ENCODE measurements around the gene AP2B1.

The AP2B1 gene

GRCh38 chr17:35729405-35729833 lies 142.3 kb downstream of the AP2B1 start (continued):
- TF ChIP-seq ZNF626 (tag by site-specific recombination; IDR thresholded peaks at IDR 0.05) (no peak), ZBTB7A (tag by site-specific recombination; IDR thresholded peaks at IDR 0.05; ENCODE audit: low read depth) (no peak), REPIN1 (tag by site-specific recombination; IDR thresholded peaks at IDR 0.05; ENCODE audit: low read depth) (no peak), ZNF785 (tag by site-specific recombination; IDR thresholded peaks at IDR 0.05) (no peak), ZNF518A (tag by site-specific recombination; conservative IDR thresholded peaks at IDR 0.05; ENCODE audit: low read depth) (no peak), KLF9 (tag by site-specific recombination; IDR thresholded peaks at IDR 0.05; ENCODE audit: low read depth) (0 out of 2 replicates have a peak, but pooled peaks have one; percentile 11), ZNF16 (tag by site-specific recombination; IDR thresholded peaks at IDR 0.05; ENCODE audit: low read depth) (no peak), ZNF701 (tag by site-specific recombination; IDR thresholded peaks at IDR 0.05) (no peak), ZBTB8A (tag by site-specific recombination; IDR thresholded peaks at IDR 0.05) (peak; percentile 77), ZNF18 (tag by site-specific recombination; IDR thresholded peaks at IDR 0.05) (no peak), ELK4 (IDR thresholded peaks at IDR 0.05; ENCODE audit: borderline replicate concordance, low read depth, low read length) (no peak), ZNF404 (tag by site-specific recombination; IDR thresholded peaks at IDR 0.05) (no peak), ZNF184 (tag by site-specific recombination; IDR thresholded peaks at IDR 0.05) (no peak), ZNF837 (tag by site-specific recombination; IDR thresholded peaks at IDR 0.05) (no peak), ZNF24 (tag by site-specific recombination; IDR thresholded peaks at IDR 0.05) (no peak; the same call in 1 of the 2 replicates), PRDM1 (tag by site-specific recombination; IDR thresholded peaks at IDR 0.05) (no peak), ZNF548 (tag by site-specific recombination; IDR thresholded peaks at IDR 0.05) (no peak), ZNF324 (tag by site-specific recombination; IDR thresholded peaks at IDR 0.05) (no peak), ZNF521 (tag by site-specific recombination; IDR thresholded peaks at IDR 0.05) (no peak), ZNF558 (tag by site-specific recombination; IDR thresholded peaks at IDR 0.05) (no peak), CTCF (tag by site-specific recombination; IDR thresholded peaks at IDR 0.05) (no peak), ZBTB6 (tag by site-specific recombination; IDR thresholded peaks at IDR 0.05) (no peak), ZNF433 (tag by site-specific recombination; IDR thresholded peaks at IDR 0.05; ENCODE audit: low read depth) (no peak), ZBTB44 (tag by site-specific recombination; IDR thresholded peaks at IDR 0.05) (0 out of 2 replicates have a peak, but pooled peaks have one; percentile 42)
- TF ChIP-seq, protein P1, sequence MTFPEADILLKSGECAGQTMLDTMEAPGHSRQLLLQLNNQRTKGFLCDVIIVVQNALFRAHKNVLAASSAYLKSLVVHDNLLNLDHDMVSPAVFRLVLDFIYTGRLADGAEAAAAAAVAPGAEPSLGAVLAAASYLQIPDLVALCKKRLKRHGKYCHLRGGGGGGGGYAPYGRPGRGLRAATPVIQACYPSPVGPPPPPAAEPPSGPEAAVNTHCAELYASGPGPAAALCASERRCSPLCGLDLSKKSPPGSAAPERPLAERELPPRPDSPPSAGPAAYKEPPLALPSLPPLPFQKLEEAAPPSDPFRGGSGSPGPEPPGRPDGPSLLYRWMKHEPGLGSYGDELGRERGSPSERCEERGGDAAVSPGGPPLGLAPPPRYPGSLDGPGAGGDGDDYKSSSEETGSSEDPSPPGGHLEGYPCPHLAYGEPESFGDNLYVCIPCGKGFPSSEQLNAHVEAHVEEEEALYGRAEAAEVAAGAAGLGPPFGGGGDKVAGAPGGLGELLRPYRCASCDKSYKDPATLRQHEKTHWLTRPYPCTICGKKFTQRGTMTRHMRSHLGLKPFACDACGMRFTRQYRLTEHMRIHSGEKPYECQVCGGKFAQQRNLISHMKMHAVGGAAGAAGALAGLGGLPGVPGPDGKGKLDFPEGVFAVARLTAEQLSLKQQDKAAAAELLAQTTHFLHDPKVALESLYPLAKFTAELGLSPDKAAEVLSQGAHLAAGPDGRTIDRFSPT (tag by site-specific recombination; IDR thresholded peaks at IDR 0.05) = no peak
